IMR-90 (cell line): ENCODE measurements around the gene NSF.
"Not testable (repeated sequence)": the region's sequence is repeated elsewhere in the genome, so short reads cannot be mapped to it uniquely, and the experiment has no call there.

Experiments
- BHLHE40 ChIP-seq: fragments of 150-350 bp; IDR thresholded peaks from 2 replicates; pipeline ENCODE4 v1.6.1; 2016; ENCODE audit warnings: mild to moderate bottlenecking, low read depth, low read length
- MAFK ChIP-seq: IDR thresholded peaks from 2 replicates; pipeline ENCODE4 v1.6.1; 2012; ENCODE audit warnings: low read depth, low read length, improper control_type of control experiment
- MAZ ChIP-seq: IDR thresholded peaks from 2 replicates; pipeline ENCODE4 v1.6.1; 2012; ENCODE audit warnings: low read depth, mild to moderate bottlenecking, low read length, improper control_type of control experiment, moderate library complexity, borderline replicate concordance
- NFE2L2 ChIP-seq: fragments of 150-350 bp; IDR thresholded peaks from 2 replicates; pipeline ENCODE4 v1.6.1; 2016; ENCODE audit warnings: low read depth, mild to moderate bottlenecking, low read length
- POLR2A ChIP-seq: IDR thresholded peaks from 2 replicates; pipeline ENCODE4 v1.6.1; 2012; ENCODE audit warnings: mild to moderate bottlenecking, low read depth, low read length
- RAD21 ChIP-seq: IDR thresholded peaks from 2 replicates; pipeline ENCODE4 v1.6.1; 2012; ENCODE audit warnings: low read length, improper control_type of control experiment
- RFX5 ChIP-seq: IDR thresholded peaks from 2 replicates; pipeline ENCODE4 v1.8.0; 2012; ENCODE audit warnings: low read depth, mild to moderate bottlenecking, low read length, moderate library complexity
- SMC3 ChIP-seq: fragments of 150-350 bp; IDR thresholded peaks from 2 replicates; pipeline ENCODE4 v1.6.1; 2016; ENCODE audit warnings: low read depth, mild to moderate bottlenecking, antibody characterized with exemption, low read length, moderate library complexity
- TF ChIP-seq, protein P1 (sequence below): conservative IDR thresholded peaks from 2 replicates; pipeline ENCODE4 v1.5.1; 2012; ENCODE audit warnings: mild to moderate bottlenecking, low read depth, low read length, improper control_type of control experiment
- TF ChIP-seq, protein P2 (sequence below): fragments of 150-350 bp; IDR thresholded peaks from 2 replicates; pipeline ENCODE4 v1.6.1; 2017; ENCODE audit warnings: mild to moderate bottlenecking, antibody characterized with exemption, low read length, low read depth

DNA sequence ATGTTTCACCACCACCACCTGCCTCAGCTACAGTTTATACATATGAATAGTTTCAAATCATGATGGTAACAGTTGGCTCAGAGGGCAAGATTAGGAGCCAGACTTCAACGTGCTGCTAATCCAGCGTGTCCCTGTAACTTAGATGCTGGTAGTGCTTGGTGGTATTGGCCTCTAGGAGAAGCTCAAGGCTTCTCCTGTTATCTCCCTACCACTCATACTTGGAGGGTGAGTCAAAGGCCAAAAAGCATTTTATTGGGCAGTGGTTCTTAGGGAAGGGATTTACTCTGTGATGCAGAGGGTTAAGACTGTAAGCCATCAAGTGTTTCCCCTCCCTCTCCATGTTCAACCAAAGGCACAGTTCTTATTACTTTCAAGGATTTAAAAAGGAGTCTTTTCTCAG, 82.3 kb downstream of the NSF start:
- TF ChIP-seq, protein P1, sequence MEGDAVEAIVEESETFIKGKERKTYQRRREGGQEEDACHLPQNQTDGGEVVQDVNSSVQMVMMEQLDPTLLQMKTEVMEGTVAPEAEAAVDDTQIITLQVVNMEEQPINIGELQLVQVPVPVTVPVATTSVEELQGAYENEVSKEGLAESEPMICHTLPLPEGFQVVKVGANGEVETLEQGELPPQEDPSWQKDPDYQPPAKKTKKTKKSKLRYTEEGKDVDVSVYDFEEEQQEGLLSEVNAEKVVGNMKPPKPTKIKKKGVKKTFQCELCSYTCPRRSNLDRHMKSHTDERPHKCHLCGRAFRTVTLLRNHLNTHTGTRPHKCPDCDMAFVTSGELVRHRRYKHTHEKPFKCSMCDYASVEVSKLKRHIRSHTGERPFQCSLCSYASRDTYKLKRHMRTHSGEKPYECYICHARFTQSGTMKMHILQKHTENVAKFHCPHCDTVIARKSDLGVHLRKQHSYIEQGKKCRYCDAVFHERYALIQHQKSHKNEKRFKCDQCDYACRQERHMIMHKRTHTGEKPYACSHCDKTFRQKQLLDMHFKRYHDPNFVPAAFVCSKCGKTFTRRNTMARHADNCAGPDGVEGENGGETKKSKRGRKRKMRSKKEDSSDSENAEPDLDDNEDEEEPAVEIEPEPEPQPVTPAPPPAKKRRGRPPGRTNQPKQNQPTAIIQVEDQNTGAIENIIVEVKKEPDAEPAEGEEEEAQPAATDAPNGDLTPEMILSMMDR: not testable (repeated sequence)
- not testable (repeated sequence) for TF ChIP-seq RAD21, POLR2A, RFX5, MAFK, NFE2L2, BHLHE40, MAZ, SMC3
- TF ChIP-seq, protein P2, sequence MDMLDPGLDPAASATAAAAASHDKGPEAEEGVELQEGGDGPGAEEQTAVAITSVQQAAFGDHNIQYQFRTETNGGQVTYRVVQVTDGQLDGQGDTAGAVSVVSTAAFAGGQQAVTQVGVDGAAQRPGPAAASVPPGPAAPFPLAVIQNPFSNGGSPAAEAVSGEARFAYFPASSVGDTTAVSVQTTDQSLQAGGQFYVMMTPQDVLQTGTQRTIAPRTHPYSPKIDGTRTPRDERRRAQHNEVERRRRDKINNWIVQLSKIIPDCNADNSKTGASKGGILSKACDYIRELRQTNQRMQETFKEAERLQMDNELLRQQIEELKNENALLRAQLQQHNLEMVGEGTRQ: not testable (repeated sequence)
